Endothelial cell (in vitro differentiated cells): ENCODE data around the gene SLC25A28. TPM values are rescaled to one million over a fixed set of nuclear protein-coding genes. Genes with fewer than 3 reads are reported as not detected.

Source experiments
- DNase-seq: peaks from one replicate; pipeline ENCODE4 v3.0.0; 2021; ENCODE audit warnings: low spot score
- H3K27ac Mint-ChIP-seq: one replicate; pipeline ENCODE4 v1.8.0; 2021; ENCODE audit warnings: mixed read lengths, inconsistent platforms; ENCODE audit not compliant: unreplicated experiment
- H3K27me3 Mint-ChIP-seq: one replicate; pipeline ENCODE4 v1.8.0; 2021; ENCODE audit warnings: mild to moderate bottlenecking, moderate library complexity, mixed read lengths, inconsistent platforms; ENCODE audit not compliant: unreplicated experiment
- H3K36me3 Mint-ChIP-seq: one replicate; pipeline ENCODE4 v1.8.0; 2021; ENCODE audit warnings: mild to moderate bottlenecking, low read depth, mixed read lengths, inconsistent platforms; ENCODE audit not compliant: unreplicated experiment
- H3K4me1 Mint-ChIP-seq: one replicate; pipeline ENCODE4 v1.8.0; 2021; ENCODE audit warnings: mild to moderate bottlenecking, mixed read lengths, inconsistent platforms; ENCODE audit not compliant: unreplicated experiment
- H3K4me3 Mint-ChIP-seq: one replicate; pipeline ENCODE4 v1.8.0; 2021; ENCODE audit warnings: mild to moderate bottlenecking, mixed read lengths, inconsistent platforms; ENCODE audit not compliant: unreplicated experiment
- H3K9me3 Mint-ChIP-seq: one replicate; pipeline ENCODE4 v1.8.0; 2021; ENCODE audit warnings: mixed read lengths, inconsistent platforms; ENCODE audit not compliant: unreplicated experiment
- CTCF ChIP-seq: fragments of 200-600 bp; sonication (generic); IDR thresholded peaks from one replicate; pipeline ENCODE4 v1.5.0; 2021; ENCODE audit warnings: antibody characterized with exemption; ENCODE audit not compliant: unreplicated experiment
- total RNA-seq: library from RNA; stranded (reverse); fragmentation: NEBNext Ultra II Directional; extraction: Animal tissue kit (Norgen Biotek cat#: 25700); gene quantifications from one replicate; pipeline ENCODE4 v1.2.1, GENCODE V29; 2021; ENCODE audit not compliant: unreplicated experiment

SLC25A28 gene
- total RNA-seq, 1 donor from 2014 or later: 34.5 TPM

GRCh38 chr10:99647601-99648151, 27.4 kb upstream of the SLC25A28 start:
- no peak for DNase-seq
- Mint-ChIP-seq H3K9me3 (no peaks in the 10 kb centered on the region), H3K4me3 (no peak overlapping the region), H3K4me1 (peaks cover 3% of the 10 kb centered on the region), H3K27ac (no peak overlapping the region), H3K36me3 (no peaks in the 10 kb centered on the region), H3K27me3 (peaks cover 4% of the 10 kb centered on the region)
- TF ChIP-seq CTCF: no peak

GRCh38 chr10:99633832-99634231, 13.6 kb upstream of the SLC25A28 start:
- H3K36me3 Mint-ChIP-seq: no peaks in the 10 kb centered on the region
- no peak overlapping the region for H3K4me3 Mint-ChIP-seq
- no peaks in the 10 kb centered on the region for H3K27me3 Mint-ChIP-seq
- no peak overlapping the region for H3K27ac Mint-ChIP-seq
- H3K9me3 Mint-ChIP-seq: no peaks in the 10 kb centered on the region
- DNase-seq: no peak
- H3K4me1 Mint-ChIP-seq: no peaks in the 10 kb centered on the region
- TF ChIP-seq CTCF: no peak

GRCh38 chr10:99631496-99631895, 11.3 kb upstream of the SLC25A28 start:
- Mint-ChIP-seq H3K27ac (no peak overlapping the region), H3K4me1 (no peaks in the 10 kb centered on the region), H3K9me3 (no peaks in the 10 kb centered on the region), H3K36me3 (no peaks in the 10 kb centered on the region), H3K4me3 (no peak overlapping the region), H3K27me3 (no peaks in the 10 kb centered on the region)
- no peak for TF ChIP-seq CTCF
- no peak for DNase-seq

DNA sequence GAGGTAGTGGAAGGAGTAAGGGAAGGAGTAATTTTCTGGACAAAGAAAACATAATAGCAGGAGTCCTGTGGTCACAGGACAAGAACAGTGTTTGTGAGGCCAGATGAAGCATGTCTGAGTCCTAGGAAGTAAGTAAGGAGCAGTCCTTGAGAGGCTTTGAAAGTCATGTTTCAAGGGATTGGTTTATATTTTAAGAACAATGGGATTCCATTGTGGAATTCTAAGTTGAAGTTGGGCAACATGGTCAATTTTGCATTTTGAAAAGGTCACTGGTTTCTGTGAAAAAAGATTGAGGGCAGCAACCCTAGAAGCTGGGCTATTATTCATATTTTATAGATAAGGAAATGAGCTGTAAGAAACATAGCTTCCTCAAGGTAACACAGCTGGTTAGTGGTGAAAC, 10.8 kb upstream of the SLC25A28 start:
- Mint-ChIP-seq H3K27me3 (no peaks in the 10 kb centered on the region), H3K27ac (no peak overlapping the region), H3K4me1 (no peaks in the 10 kb centered on the region), H3K4me3 (no peak overlapping the region), H3K9me3 (no peaks in the 10 kb centered on the region), H3K36me3 (no peaks in the 10 kb centered on the region)
- no peak for TF ChIP-seq CTCF
- no peak for DNase-seq

- no peaks in the 10 kb centered on the region for H3K36me3 Mint-ChIP-seq
- H3K4me3 Mint-ChIP-seq: no peak overlapping the region
- no peak for TF ChIP-seq CTCF
- H3K4me1 Mint-ChIP-seq: no peaks in the 10 kb centered on the region
- H3K9me3 Mint-ChIP-seq: no peaks in the 10 kb centered on the region
- no peaks in the 10 kb centered on the region for H3K27me3 Mint-ChIP-seq
- peak; percentile 33 for DNase-seq
- no peak overlapping the region for H3K27ac Mint-ChIP-seq
Observed at GRCh38 chr10:99630433-99630832, 10.2 kb upstream of the SLC25A28 start.
